ENCODE data around the gene CA12.

The CA12 gene

DNA sequence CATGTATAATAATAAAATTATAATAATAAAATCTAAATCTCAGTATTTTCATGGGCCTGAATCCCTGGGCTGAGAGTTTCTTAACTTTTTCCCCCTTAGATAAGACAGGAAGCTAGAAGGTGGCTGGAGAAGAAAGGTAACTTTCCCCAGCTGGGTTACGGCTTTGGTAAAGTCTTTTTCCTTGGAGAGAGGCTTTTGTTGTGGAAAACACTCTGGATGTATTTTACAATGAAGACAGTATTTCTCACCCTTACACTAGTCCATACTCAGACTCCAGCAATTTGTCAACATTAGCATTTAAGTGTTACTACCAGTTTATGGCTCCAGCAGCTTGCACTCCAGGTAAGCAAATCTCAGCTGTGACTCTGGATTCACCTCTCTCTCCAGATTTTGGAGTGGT is 69.4 kb downstream of the CA12 start:
- H3K4me3 ChIP-seq (ENCODE audit: low read depth, low read length), result no peak overlapping the region
- TF ChIP-seq, protein P1, sequence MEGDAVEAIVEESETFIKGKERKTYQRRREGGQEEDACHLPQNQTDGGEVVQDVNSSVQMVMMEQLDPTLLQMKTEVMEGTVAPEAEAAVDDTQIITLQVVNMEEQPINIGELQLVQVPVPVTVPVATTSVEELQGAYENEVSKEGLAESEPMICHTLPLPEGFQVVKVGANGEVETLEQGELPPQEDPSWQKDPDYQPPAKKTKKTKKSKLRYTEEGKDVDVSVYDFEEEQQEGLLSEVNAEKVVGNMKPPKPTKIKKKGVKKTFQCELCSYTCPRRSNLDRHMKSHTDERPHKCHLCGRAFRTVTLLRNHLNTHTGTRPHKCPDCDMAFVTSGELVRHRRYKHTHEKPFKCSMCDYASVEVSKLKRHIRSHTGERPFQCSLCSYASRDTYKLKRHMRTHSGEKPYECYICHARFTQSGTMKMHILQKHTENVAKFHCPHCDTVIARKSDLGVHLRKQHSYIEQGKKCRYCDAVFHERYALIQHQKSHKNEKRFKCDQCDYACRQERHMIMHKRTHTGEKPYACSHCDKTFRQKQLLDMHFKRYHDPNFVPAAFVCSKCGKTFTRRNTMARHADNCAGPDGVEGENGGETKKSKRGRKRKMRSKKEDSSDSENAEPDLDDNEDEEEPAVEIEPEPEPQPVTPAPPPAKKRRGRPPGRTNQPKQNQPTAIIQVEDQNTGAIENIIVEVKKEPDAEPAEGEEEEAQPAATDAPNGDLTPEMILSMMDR (IDR thresholded peaks at IDR 0.05; ENCODE audit: borderline replicate concordance, insufficient read depth, low read depth, low read length), result no peak

DNA sequence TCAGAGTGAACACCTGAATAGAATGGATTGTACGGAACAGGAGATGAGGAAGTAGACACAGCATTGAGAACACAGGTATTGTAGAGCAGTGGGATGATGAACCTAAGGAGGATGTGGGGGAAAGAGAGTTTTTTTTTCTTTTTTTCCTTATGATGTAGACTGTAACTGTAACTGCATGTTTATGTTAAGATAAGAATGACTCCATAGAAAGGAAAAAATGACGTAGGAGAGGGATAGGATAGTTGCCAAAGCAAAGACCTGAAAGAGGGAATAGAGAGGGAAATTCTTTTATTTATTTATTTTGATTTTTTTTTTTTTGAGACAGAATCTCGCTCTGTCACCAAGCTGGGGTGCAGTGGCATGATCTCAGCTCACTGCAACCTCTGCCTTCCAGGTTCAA is 71.0 kb downstream of the CA12 start:
- TF ChIP-seq, protein P1 (IDR thresholded peaks at IDR 0.05; ENCODE audit: borderline replicate concordance, insufficient read depth, low read depth, low read length), result no peak
- H3K4me3 ChIP-seq (ENCODE audit: low read depth, low read length), result no peak overlapping the region

GRCh38 chr15:63308947-63309346 is 72.7 kb downstream of the CA12 start:
- TF ChIP-seq, protein P1 (IDR thresholded peaks at IDR 0.05; ENCODE audit: borderline replicate concordance, insufficient read depth, low read depth, low read length), result no peak
- H3K4me3 ChIP-seq (ENCODE audit: low read depth, low read length), result no peak overlapping the region

- TF ChIP-seq, protein P1 (IDR thresholded peaks at IDR 0.05; ENCODE audit: borderline replicate concordance, insufficient read depth, low read depth, low read length), result no peak
- no peak overlapping the region for H3K4me3 ChIP-seq (ENCODE audit: low read depth, low read length)
These were observed 73.2 kb downstream of the CA12 start for GRCh38 chr15:63308491-63308890.

- TF ChIP-seq, protein P1 (IDR thresholded peaks at IDR 0.05; ENCODE audit: borderline replicate concordance, insufficient read depth, low read depth, low read length), result no peak
- no peak overlapping the region for H3K4me3 ChIP-seq (ENCODE audit: low read depth, low read length)
These were observed 75.1 kb downstream of the CA12 start for GRCh38 chr15:63306492-63307073.

DNA sequence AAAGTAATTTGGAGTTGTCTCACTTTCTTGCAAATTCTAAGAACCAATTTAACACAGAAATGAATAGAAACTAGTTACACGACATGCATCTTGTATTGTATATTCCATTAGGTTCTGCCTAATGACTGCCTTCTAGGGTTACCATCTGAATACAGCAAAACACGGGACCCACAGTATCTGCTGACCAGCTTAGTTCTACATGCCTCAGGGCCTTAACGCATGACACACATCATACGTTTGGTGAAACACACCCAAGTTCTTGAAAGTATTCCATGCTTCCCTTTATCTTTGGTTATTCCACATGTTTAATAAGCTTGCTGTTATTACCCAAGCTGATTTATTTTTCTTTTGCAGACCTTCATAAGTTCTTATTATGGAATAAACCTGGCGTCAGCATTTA is 76.4 kb downstream of the CA12 start:
- TF ChIP-seq, protein P1 (IDR thresholded peaks at IDR 0.05; ENCODE audit: borderline replicate concordance, insufficient read depth, low read depth, low read length), result no peak
- H3K4me3 ChIP-seq (ENCODE audit: low read depth, low read length), result no peak overlapping the region

GRCh38 chr15:63301088-63301487 is 80.6 kb downstream of the CA12 start:
- TF ChIP-seq, protein P1 (IDR thresholded peaks at IDR 0.05; ENCODE audit: borderline replicate concordance, insufficient read depth, low read depth, low read length), result no peak
- H3K4me3 ChIP-seq (ENCODE audit: low read depth, low read length), result no peak overlapping the region
